Measurements from ENCODE around the gene EDN2.

The EDN2 gene

GRCh38 chr1:41437011-41437355, 47.5 kb downstream of the EDN2 start:
- H4K20me1 ChIP-seq = no peaks in the 10 kb centered on the region
- peaks cover 0 to 16% (median 9%) of the 10 kb centered on the region in 10 experiments; a peak in 11 of 20 replicates for H3K4me1 ChIP-seq
- no peak for TF ChIP-seq Cebpa-rat (IDR thresholded peaks at IDR 0.05)
- no peak overlapping the region for H3K27ac ChIP-seq
- no peak overlapping the region for H3K4me3 ChIP-seq
- no peaks in the 10 kb centered on the region for H3K9me3 ChIP-seq (replicated peaks in 1 of 11)
- H3K36me3 ChIP-seq = no peaks in the 10 kb centered on the region
- no peak overlapping the region for H3K4me2 ChIP-seq
- no peak overlapping the region for H3K9ac ChIP-seq
- H3K27me3 ChIP-seq = no peaks in the 10 kb centered on the region

- no peak for TF ChIP-seq Cebpa-rat (IDR thresholded peaks at IDR 0.05)
- no peaks in the 10 kb centered on the region for H4K20me1 ChIP-seq
- no peak overlapping the region for H3K4me3 ChIP-seq
- no peaks in the 10 kb centered on the region for H3K27me3 ChIP-seq
- H3K4me2 ChIP-seq = no peak overlapping the region
- H3K9me3 ChIP-seq (replicated peaks in 1 of 11) = no peaks in the 10 kb centered on the region
- H3K36me3 ChIP-seq = no peaks in the 10 kb centered on the region
- H3K27ac ChIP-seq = no peak overlapping the region
- no peak overlapping the region for H3K9ac ChIP-seq
- H3K4me1 ChIP-seq = peaks cover 0 to 19% (median 9%) of the 10 kb centered on the region in 10 experiments; a peak in 11 of 20 replicates
Observed at GRCh38 chr1:41436281-41437010, 48.0 kb downstream of the EDN2 start.

DNA sequence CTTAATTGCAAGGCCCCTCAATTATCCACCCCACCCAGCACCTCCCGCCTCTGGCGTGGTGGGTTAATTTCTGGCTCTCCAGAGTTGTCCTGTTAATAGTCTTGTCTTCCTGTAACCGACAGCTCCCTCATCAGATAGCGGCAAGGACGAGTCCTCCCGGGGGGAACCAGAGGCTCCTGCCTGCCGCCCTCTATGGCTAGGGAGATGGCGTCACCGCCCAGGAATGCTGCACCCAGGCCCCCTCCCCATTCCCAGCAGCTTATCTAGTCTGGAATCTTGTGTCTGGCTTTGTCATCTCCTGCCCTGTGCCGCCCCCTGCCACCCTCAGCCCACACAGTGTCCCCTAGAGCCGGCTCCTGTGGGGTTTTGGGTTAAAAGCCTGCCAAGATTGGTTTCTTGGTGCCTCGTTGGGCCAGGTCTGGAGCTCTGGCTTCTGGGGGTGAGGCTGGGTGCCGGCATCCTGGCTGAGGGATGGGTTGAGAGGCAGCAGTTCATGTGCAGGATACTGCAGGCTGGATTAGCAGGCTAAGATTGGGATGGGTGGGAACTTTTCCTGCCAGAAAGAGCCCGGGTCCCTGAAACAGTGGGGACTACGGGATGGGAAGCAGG, 48.8 kb downstream of the EDN2 start:
- no peaks in the 10 kb centered on the region for H4K20me1 ChIP-seq
- H3K27me3 ChIP-seq = no peaks in the 10 kb centered on the region
- H3K9ac ChIP-seq = 0 out of 22 replicates have a peak overlapping the region, but pooled peaks of 1 of the 11 experiments have one; percentile 14
- H3K4me2 ChIP-seq = no peak overlapping the region
- H3K4me1 ChIP-seq = peaks cover 0 to 19% (median 9%) of the 10 kb centered on the region in 10 experiments; a peak in 12 of 20 replicates
- no peak for TF ChIP-seq Cebpa-rat (IDR thresholded peaks at IDR 0.05)
- no peak overlapping the region for H3K27ac ChIP-seq
- no peak overlapping the region for H3K4me3 ChIP-seq
- no peaks in the 10 kb centered on the region for H3K36me3 ChIP-seq
- no peaks in the 10 kb centered on the region for H3K9me3 ChIP-seq (replicated peaks in 1 of 11)

DNA sequence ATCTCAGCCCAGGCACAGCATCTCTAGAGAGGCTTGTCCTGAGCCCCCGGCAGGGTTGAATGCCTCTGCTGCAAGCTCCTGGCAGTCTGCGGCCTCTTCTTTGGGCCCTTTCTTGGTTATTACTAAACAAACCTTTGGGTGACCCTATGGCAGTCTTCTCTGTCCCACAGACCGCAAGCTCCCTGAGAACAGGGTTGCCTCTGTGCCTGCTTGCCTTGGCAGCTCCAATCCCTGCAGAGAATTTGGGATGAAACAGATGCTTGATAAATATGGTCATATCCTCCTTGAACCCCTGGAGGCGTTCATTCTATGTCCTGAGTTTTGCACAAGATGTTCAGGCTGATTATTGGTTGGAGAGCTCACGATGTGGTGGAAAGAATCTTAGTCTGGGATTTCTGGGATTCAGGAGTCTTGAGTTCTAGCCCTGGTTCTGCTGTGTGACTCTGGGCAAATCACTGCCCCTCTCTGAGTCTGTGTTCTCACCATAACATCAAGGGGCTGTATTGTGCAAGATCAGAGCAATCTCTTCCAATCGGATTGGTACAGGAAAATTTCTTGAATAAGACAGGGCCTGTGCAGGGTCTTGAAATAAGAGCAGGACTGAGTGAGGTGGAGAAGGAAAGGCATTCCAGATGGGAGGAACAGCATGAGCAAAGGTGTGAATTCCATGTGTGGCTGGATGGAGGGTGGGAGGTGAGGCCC, 49.6 kb downstream of the EDN2 start:
- no peak for TF ChIP-seq Cebpa-rat (IDR thresholded peaks at IDR 0.05)
- no peaks in the 10 kb centered on the region for H3K36me3 ChIP-seq
- H3K4me2 ChIP-seq = no peak overlapping the region
- no peak overlapping the region for H3K27ac ChIP-seq
- H3K4me3 ChIP-seq = no peak overlapping the region
- H3K27me3 ChIP-seq = no peaks in the 10 kb centered on the region
- H3K9me3 ChIP-seq (replicated peaks in 1 of 11) = no peaks in the 10 kb centered on the region
- peaks cover 3 to 26% (median 13%) of the 10 kb centered on the region in 10 experiments; a peak in 17 of 20 replicates for H3K4me1 ChIP-seq
- H3K9ac ChIP-seq = no peak overlapping the region
- H4K20me1 ChIP-seq = no peaks in the 10 kb centered on the region

GRCh38 chr1:41434306-41434705, 50.2 kb downstream of the EDN2 start:
- Histone ChIP-seq H4K20me1 (no peaks in the 10 kb centered on the region), H3K4me1 (peaks cover 9 to 32% (median 19%) of the 10 kb centered on the region in 10 experiments; a peak in 19 of 20 replicates), H3K36me3 (no peaks in the 10 kb centered on the region), H3K9ac (no peak overlapping the region), H3K4me3 (no peak overlapping the region), H3K27me3 (no peaks in the 10 kb centered on the region), H3K27ac (no peak overlapping the region), H3K4me2 (no peak overlapping the region), H3K9me3 (replicated peaks in 1 of 11) (no peaks in the 10 kb centered on the region)
- TF ChIP-seq Cebpa-rat (IDR thresholded peaks at IDR 0.05) = no peak

GRCh38 chr1:41433501-41433900, 51.0 kb downstream of the EDN2 start:
- Histone ChIP-seq H3K9ac (no peak overlapping the region), H3K36me3 (no peaks in the 10 kb centered on the region), H4K20me1 (no peaks in the 10 kb centered on the region), H3K4me1 (peaks cover 17 to 40% (median 27%) of the 10 kb centered on the region in 10 experiments; a peak in 19 of 20 replicates), H3K4me3 (no peak overlapping the region), H3K27ac (0 out of 22 replicates have a peak overlapping the region, but pooled peaks of 1 of the 11 experiments have one; percentile 19), H3K4me2 (peak overlapping the region in 3 of 11 experiments; percentile 27 to 47 (median 42); a peak in 4 of 22 replicates), H3K9me3 (replicated peaks in 1 of 11) (no peaks in the 10 kb centered on the region), H3K27me3 (no peaks in the 10 kb centered on the region)
- no peak for TF ChIP-seq Cebpa-rat (IDR thresholded peaks at IDR 0.05)

DNA sequence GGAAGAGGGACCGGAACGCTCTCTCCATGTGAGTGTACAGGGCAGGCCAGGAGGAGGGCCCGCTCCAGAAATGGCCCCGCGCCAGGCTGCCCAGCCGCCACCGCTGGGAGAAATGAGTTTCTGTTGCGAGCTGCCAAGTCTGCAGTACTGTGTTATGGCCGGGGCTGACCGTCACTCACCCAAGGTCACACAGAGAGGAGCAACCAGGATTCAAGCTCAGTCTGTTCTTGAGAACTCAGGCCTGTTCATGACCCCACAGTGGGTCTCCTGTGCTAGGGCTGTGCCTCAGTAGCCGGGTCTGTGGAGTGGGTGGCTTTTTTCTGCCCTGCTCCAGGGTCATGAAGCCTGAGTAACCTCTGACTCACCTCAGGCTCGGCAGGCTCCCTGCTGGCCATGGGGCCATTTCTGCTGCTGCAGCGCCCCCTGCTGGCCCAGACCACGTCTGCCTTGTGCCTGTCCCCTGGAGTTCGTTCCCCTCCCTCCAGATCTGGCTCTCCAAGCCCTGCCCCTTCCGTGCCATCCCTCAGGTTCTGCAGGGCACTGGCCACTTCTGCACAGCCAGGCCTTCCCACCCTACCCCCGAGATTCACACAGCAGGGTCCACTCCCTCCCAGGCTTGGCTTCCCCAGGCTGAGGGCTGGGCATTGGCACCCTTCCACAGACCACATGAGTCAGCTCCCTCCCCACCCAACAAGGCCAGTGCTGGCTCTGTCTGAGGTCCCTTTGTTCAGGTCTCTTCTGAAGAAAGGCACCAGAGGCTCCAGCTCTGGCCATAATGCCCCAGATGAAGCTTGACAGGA, 51.8 kb downstream of the EDN2 start:
- Histone ChIP-seq H3K9ac (peak overlapping the region in 2 of 11 experiments; percentile 12 to 18; a peak in 2 of 22 replicates), H3K9me3 (replicated peaks in 1 of 11) (no peaks in the 10 kb centered on the region), H3K27me3 (no peaks in the 10 kb centered on the region), H3K4me2 (peak overlapping the region in 5 of 11 experiments; percentile 27 to 60 (median 42); a peak in 12 of 22 replicates), H3K36me3 (no peaks in the 10 kb centered on the region), H3K4me3 (no peak overlapping the region), H3K27ac (peak overlapping the region in 1 of 11 experiments; percentile 19; a peak in 1 of 22 replicates), H4K20me1 (no peaks in the 10 kb centered on the region), H3K4me1 (peaks cover 25 to 48% (median 35%) of the 10 kb centered on the region in 10 experiments)
- no peak for TF ChIP-seq Cebpa-rat (IDR thresholded peaks at IDR 0.05)

DNA sequence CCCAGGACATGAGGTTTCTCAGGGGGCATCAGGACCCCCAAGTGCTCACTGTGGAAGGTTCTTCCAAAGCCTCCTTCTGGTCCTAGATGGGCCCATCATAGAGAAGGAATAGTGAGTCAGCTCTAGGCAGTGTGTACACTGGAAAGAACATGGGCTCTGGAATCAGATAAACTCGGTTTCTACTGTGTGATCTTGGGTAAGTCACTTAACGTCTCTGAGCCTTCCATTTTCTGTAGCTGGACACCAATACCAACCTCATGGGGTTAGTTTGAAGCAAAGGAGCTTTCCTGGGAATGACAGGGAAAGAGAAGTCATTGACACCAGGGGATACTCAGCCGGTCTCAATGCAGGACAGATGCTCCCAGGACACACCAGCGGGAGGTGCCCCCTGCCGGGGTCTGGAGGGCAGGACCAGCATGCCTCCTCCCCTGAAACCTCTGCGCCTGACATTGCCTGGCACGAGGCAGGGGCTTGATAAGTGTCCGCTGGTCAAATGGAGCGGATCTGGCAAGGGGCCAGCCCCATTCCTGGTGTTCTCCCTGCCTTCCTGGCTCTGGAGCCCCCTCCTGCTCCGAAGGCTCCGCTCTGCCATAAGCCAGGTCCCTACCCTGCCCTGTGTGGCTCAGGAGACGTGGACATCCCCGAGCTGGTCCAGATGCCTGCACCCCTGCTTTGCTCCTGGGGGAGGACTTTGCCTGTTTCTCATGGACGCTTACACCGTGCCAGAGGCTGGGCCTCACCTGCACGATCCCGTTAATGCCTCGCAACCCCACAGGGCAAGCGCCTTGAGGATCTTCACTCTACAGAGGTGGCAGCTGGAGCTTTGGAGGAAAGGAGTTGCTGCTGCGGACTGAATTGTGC, 52.8 kb downstream of the EDN2 start:
- no peaks in the 10 kb centered on the region for H3K36me3 ChIP-seq
- H3K27me3 ChIP-seq = no peaks in the 10 kb centered on the region
- H3K27ac ChIP-seq = no peak overlapping the region
- TF ChIP-seq Cebpa-rat (IDR thresholded peaks at IDR 0.05) = no peak
- H3K4me3 ChIP-seq = no peak overlapping the region
- H3K9ac ChIP-seq = no peak overlapping the region
- no peaks in the 10 kb centered on the region for H3K9me3 ChIP-seq (replicated peaks in 1 of 11)
- H3K4me2 ChIP-seq = peak overlapping the region in 3 of 11 experiments; percentile 27 to 60 (median 42); a peak in 5 of 22 replicates
- H3K4me1 ChIP-seq = peaks cover 35 to 58% (median 45%) of the 10 kb centered on the region in 10 experiments
- H4K20me1 ChIP-seq = no peaks in the 10 kb centered on the region

Measured in BLaER1 treated with 17β-estradiol and CSF1 and Interleukin-3, amounts not matched to agents 10 nM and 100 nM (cell line).